ENCODE data around the gene AHSA1.

AHSA1 gene

DNA sequence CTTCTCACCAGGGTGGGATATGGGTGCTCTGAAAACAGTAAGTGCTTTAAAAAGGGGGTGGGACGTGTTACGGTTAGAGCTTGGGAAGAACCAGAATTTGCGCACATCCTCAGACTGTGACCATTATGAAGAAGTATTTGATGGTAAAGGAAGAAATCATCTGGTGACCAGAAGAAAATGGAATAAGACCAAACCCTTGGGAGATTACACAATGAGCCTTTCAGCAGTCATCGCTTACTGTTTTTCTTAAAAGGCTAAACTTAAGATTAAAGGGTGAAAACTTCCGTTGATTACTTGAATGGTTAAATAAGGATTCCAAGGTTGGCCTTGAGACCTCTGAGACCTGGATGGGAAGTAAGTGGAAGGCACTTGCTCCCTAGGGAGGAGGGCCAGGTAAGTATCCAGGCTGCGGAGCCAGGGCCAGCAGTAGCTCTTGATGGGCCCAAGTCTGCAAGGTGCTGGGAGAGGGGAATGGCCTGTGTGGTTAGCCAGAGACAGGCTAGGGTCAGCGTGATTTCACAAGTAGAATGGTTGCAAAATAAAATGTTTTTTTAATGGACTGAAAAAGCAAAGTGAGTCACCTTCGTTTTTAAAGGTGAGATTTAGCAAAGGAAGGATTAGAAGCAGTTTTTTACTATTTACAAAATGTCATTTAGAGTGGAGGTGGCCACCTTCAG is 53.7 kb downstream of the AHSA1 start:
- no peak for DNase-seq

DNA sequence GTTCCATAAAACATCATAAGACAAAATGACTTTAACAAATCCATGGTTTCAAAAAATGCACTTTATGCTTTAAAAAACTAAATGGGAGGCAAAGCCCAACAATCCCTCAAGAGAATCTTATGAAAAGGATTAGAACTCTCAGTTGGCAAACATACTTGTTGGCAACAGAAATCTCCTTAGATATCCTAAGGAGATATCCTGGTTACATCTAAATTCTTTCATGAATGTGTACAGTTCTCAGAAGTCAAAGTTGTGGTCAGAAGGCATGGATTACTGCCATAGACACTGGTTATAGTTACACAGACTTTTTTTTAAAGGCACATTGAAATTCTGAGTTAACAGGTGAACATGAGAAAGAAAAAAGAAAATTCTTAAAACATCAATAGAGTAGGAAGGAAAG is 58.2 kb downstream of the AHSA1 start:
- no peak for DNase-seq
